Natural killer cell (primary cell): ENCODE measurements around the gene LPIN1. TPM values are rescaled to one million over a fixed set of nuclear protein-coding genes. Genes with fewer than 3 reads are reported as not detected.

Source experiments
- ATAC-seq, 3 donors: fragments of 150-1000 bp in 2 of 3; fragments of 200-7000 bp in 1 of 3; cut with Tn5 transposase; 1 replicate in 1 of 3; 2 replicates in 2 of 3; pipeline ENCODE4 v1.10.0; 2021; ENCODE audit warnings: mild to moderate bottlenecking in 2 of 3, moderate library complexity in 2 of 3
- DNase-seq, 2 donors: peaks; one replicate each; pipeline versions ENCODE4 v3.0.0 to v3.0.0-alpha.2; 2013 to 2021; ENCODE audit warnings: mixed read lengths in 1 of 2
- H3K27ac ChIP-seq: one replicate; pipeline ENCODE4 v1.5.1; 2013; ENCODE audit warnings: mild to moderate bottlenecking, low read length
- H3K27me3 ChIP-seq: one replicate; pipeline ENCODE4 v1.6.1; 2013; ENCODE audit warnings: low read length; ENCODE audit not compliant: control insufficient read depth, insufficient read depth
- H3K36me3 ChIP-seq: one replicate; pipeline ENCODE4 v1.6.1; 2013; ENCODE audit warnings: low read length; ENCODE audit not compliant: control insufficient read depth, insufficient read depth
- H3K4me1 ChIP-seq: one replicate; pipeline ENCODE4 v1.6.1; 2013; ENCODE audit warnings: low read length; ENCODE audit not compliant: control insufficient read depth, insufficient read depth
- H3K4me3 ChIP-seq: one replicate; pipeline ENCODE4 v1.5.1; 2013; ENCODE audit warnings: low read length
- H3K9me3 ChIP-seq: one replicate; pipeline ENCODE4 v1.6.1; 2013; ENCODE audit warnings: low read length; ENCODE audit not compliant: control insufficient read depth, insufficient read depth
- H3K27ac Mint-ChIP-seq, 2 donors: one replicate each; pipeline ENCODE4 v1.8.0; 2022; ENCODE audit warnings: mild to moderate bottlenecking in 2 of 2, mixed read lengths in 2 of 2, moderate library complexity in 1 of 2
- H3K27me3 Mint-ChIP-seq, 2 donors: one replicate each; pipeline ENCODE4 v1.8.0; 2022; ENCODE audit warnings: low read depth in 2 of 2, mixed read lengths in 2 of 2
- H3K36me3 Mint-ChIP-seq: one replicate; pipeline ENCODE4 v1.8.0; 2022; ENCODE audit warnings: mixed read lengths
- H3K4me1 Mint-ChIP-seq, 2 donors: one replicate each; pipeline ENCODE4 v1.8.0; 2022; ENCODE audit warnings: mixed read lengths in 2 of 2
- H3K4me3 Mint-ChIP-seq: one replicate; pipeline ENCODE4 v1.8.0; 2022; ENCODE audit warnings: mild to moderate bottlenecking, moderate library complexity, mixed read lengths
- H3K9me3 Mint-ChIP-seq, 2 donors: one replicate each; pipeline ENCODE4 v1.8.0; 2022; ENCODE audit warnings: mixed read lengths in 2 of 2
- CTCF ChIP-seq: fragments of 200-600 bp; IDR thresholded peaks from one replicate; pipeline ENCODE4 v1.8.0; 2022; ENCODE audit warnings: antibody characterized with exemption
- WGBS: methylation state at CpG from one replicate; pipeline ENCODE4 v1.1.7; 2013; ENCODE audit warnings: missing lambda C conversion rate; ENCODE audit not compliant: insufficient coverage; 5-methylcytosine and 5-hydroxymethylcytosine counted together
- intact Hi-C: fragments of 100-400 bp; cut with micrococcal nuclease; formaldehyde crosslinking; loops from one replicate; pipeline ENCODE4 v1.14.2; 2022
- total RNA-seq, 4 donors: library from RNA; stranded (reverse); fragments of 120-200 nt in 1 of 4; gene quantifications; one replicate each; pipeline versions ENCODE4 v1.2.3 to v1.2.4, GENCODE V29; 2013 to 2022

LPIN1 gene
- total RNA-seq, 3 donors from 2014 or later (not counting 1 experiment from before 2014, with no cell fraction given) = 95.0 to 122 (median 118) TPM

- no peak for TF ChIP-seq CTCF
- Mint-ChIP-seq H3K27me3 (peaks cover 20 to 22% of the 10 kb centered on the region in 2 donors), H3K9me3 (no peaks in the 10 kb centered on the region), H3K27ac (no peak overlapping the region), H3K4me3 (no peak overlapping the region), H3K36me3 (no peaks in the 10 kb centered on the region), H3K4me1 (peaks cover 0 to 1% of the 10 kb centered on the region in 2 donors)
- ATAC-seq (no peak), DNase-seq (no peak)
- no peak overlapping the region for H3K27ac ChIP-seq
- H3K4me1 ChIP-seq = no peaks in the 10 kb centered on the region
- no peaks in the 10 kb centered on the region for H3K36me3 ChIP-seq
- H3K9me3 ChIP-seq = no peaks in the 10 kb centered on the region
- no peak overlapping the region for H3K4me3 ChIP-seq
- WGBS = 91% methylated on average over 8 of the region's 8 CpGs
- no peaks in the 10 kb centered on the region for H3K27me3 ChIP-seq
- intact Hi-C loops = loop anchor here (10.0 kb wide), 2 partner anchors 445 to 1055 kb away; no protein-coding TSS in a partner anchor
Measured at GRCh38 chr2:11869391-11869991, 123.1 kb downstream of the LPIN1 start.

GRCh38 chr2:11870064-11870463, 123.6 kb downstream of the LPIN1 start:
- Histone ChIP-seq H3K36me3 (no peaks in the 10 kb centered on the region), H3K9me3 (no peaks in the 10 kb centered on the region), H3K27ac (no peak overlapping the region), H3K4me3 (no peak overlapping the region), H3K27me3 (no peaks in the 10 kb centered on the region), H3K4me1 (no peaks in the 10 kb centered on the region)
- H3K9me3 Mint-ChIP-seq = no peaks in the 10 kb centered on the region
- H3K4me3 Mint-ChIP-seq = no peak overlapping the region
- intact Hi-C loops = no loop called here
- H3K27me3 Mint-ChIP-seq = peaks cover 19% of the 10 kb centered on the region in 2 donors
- no peak for TF ChIP-seq CTCF
- no peak for DNase-seq
- WGBS = 90% methylated on average over 2 of the region's 2 CpGs
- H3K36me3 Mint-ChIP-seq = no peaks in the 10 kb centered on the region
- no peaks in the 10 kb centered on the region for H3K4me1 Mint-ChIP-seq
- no peak for ATAC-seq
- no peak overlapping the region for H3K27ac Mint-ChIP-seq

- no peak overlapping the region for H3K4me3 ChIP-seq
- no peak for TF ChIP-seq CTCF
- no peaks in the 10 kb centered on the region for H3K36me3 ChIP-seq
- intact Hi-C loops = no loop called here
- ATAC-seq (no peak), DNase-seq (peak in 1 of 2 donors; percentile 12)
- Mint-ChIP-seq H3K4me1 (peaks cover 0 to 4% of the 10 kb centered on the region in 2 donors), H3K4me3 (no peak overlapping the region), H3K27ac (no peak overlapping the region), H3K36me3 (no peaks in the 10 kb centered on the region), H3K27me3 (peaks cover 23 to 24% of the 10 kb centered on the region in 2 donors), H3K9me3 (no peaks in the 10 kb centered on the region)
- no peaks in the 10 kb centered on the region for H3K27me3 ChIP-seq
- H3K4me1 ChIP-seq = no peaks in the 10 kb centered on the region
- no peaks in the 10 kb centered on the region for H3K9me3 ChIP-seq
- H3K27ac ChIP-seq = no peak overlapping the region
- WGBS = 62% methylated on average over 5 of the region's 5 CpGs
Measured at GRCh38 chr2:11870584-11870983, 124.2 kb downstream of the LPIN1 start.

GRCh38 chr2:11871421-11871820, 125.0 kb downstream of the LPIN1 start:
- no peak for TF ChIP-seq CTCF
- intact Hi-C loops = no loop called here
- ATAC-seq (no peak), DNase-seq (no peak)
- WGBS = 88% methylated on average over 3 of the region's 4 CpGs
- no peaks in the 10 kb centered on the region for H3K9me3 Mint-ChIP-seq
- H3K4me3 Mint-ChIP-seq = no peak overlapping the region
- peaks cover 29 to 30% of the 10 kb centered on the region in 2 donors for H3K27me3 Mint-ChIP-seq
- no peaks in the 10 kb centered on the region for H3K27me3 ChIP-seq
- peaks cover 0 to 8% of the 10 kb centered on the region in 2 donors for H3K4me1 Mint-ChIP-seq
- no peaks in the 10 kb centered on the region for H3K9me3 ChIP-seq
- H3K27ac ChIP-seq = no peak overlapping the region
- H3K4me1 ChIP-seq = no peaks in the 10 kb centered on the region
- H3K36me3 ChIP-seq = no peaks in the 10 kb centered on the region
- no peak overlapping the region for H3K4me3 ChIP-seq
- H3K36me3 Mint-ChIP-seq = no peaks in the 10 kb centered on the region
- H3K27ac Mint-ChIP-seq = no peak overlapping the region
